Keratinocyte (primary cell): ENCODE results near the gene TMUB1. TPM values are rescaled to one million over a fixed set of nuclear protein-coding genes. Genes with fewer than 3 reads are reported as not detected.
A peak's percentile ranks its signal among the peaks of the same experiment; 100 is the strongest.

Experiments used
- DNase-seq: peaks from one replicate; pipeline ENCODE4 v3.0.0-alpha.2; 2011; ENCODE audit warnings: low read depth, missing footprints, low spot score
- FAIRE-seq: peaks from 2 replicates; lab custom pipeline; 2011; peaks lifted over from hg19 to GRCh38; lab: Jason Lieb, UNC
- H2AFZ ChIP-seq: 2 replicates; pipeline ENCODE4 v1.6.0; 2012; ENCODE audit warnings: low read length, control low read depth, inconsistent platforms; ENCODE audit not compliant: control insufficient read depth
- H3K27ac ChIP-seq: 2 replicates; pipeline ENCODE4 v1.5.1; 2011; ENCODE audit warnings: low read length; ENCODE audit not compliant: control insufficient read depth, insufficient read depth
- H3K27me3 ChIP-seq: 3 replicates; pipeline ENCODE4 v1.6.0; 2011; ENCODE audit warnings: low read length; ENCODE audit not compliant: control insufficient read depth, insufficient read depth; ENCODE audit errors: extremely low read depth
- H3K36me3 ChIP-seq, 2 experiments: 2 replicates in 1 of 2; 3 replicates in 1 of 2; pipeline ENCODE4 v1.5.1; 2011; ENCODE audit warnings: low read length in 2 of 2, mild to moderate bottlenecking in 1 of 2; ENCODE audit not compliant: control insufficient read depth in 2 of 2, insufficient read depth in 2 of 2; ENCODE audit errors: extremely low read depth in 1 of 2
- H3K4me1 ChIP-seq: 3 replicates; pipeline ENCODE4 v1.5.1; 2011; ENCODE audit warnings: low read length; ENCODE audit not compliant: control insufficient read depth, insufficient read depth; ENCODE audit errors: extremely low read depth
- H3K4me2 ChIP-seq: 3 replicates; pipeline ENCODE4 v1.6.0; 2011; ENCODE audit warnings: low read depth, low read length; ENCODE audit not compliant: control insufficient read depth, insufficient read depth; ENCODE audit errors: extremely low read depth
- H3K4me3 ChIP-seq, 3 experiments: fragments of 200-600 bp in 1 of 3; sonication (generic) in 1 of 3; 2 replicates in 2 of 3; 3 replicates in 1 of 3; pipeline ENCODE4 v1.5.1; 2011 to 2016; ENCODE audit warnings: low read length in 3 of 3, mild to moderate bottlenecking in 3 of 3, control low read depth in 2 of 3, inconsistent platforms in 1 of 3, low read depth in 1 of 3, mixed read lengths in 1 of 3, mixed run types in 1 of 3, moderate library complexity in 1 of 3; ENCODE audit not compliant: control insufficient read depth in 2 of 3, insufficient read depth in 2 of 3; ENCODE audit errors: extremely low read depth in 1 of 3
- H3K79me2 ChIP-seq: 2 replicates; pipeline ENCODE4 v1.6.0; 2012; ENCODE audit warnings: low read length; ENCODE audit not compliant: control insufficient read depth, insufficient read depth
- H3K9ac ChIP-seq: 3 replicates; pipeline ENCODE4 v1.6.0; 2011; ENCODE audit warnings: low read length; ENCODE audit not compliant: control insufficient read depth, insufficient read depth; ENCODE audit errors: extremely low read depth
- H3K9me1 ChIP-seq: 3 replicates; pipeline ENCODE4 v1.6.0; 2011; ENCODE audit warnings: low read length; ENCODE audit not compliant: control insufficient read depth, insufficient read depth; ENCODE audit errors: extremely low read depth
- H3K9me3 ChIP-seq: 2 replicates; pipeline ENCODE4 v1.5.1; 2012; ENCODE audit warnings: low read depth, low read length; ENCODE audit not compliant: control insufficient read depth
- H4K20me1 ChIP-seq: 3 replicates; pipeline ENCODE4 v1.6.0; 2011; ENCODE audit warnings: low read length; ENCODE audit not compliant: control insufficient read depth, insufficient read depth; ENCODE audit errors: extremely low read depth
- EZH2 ChIP-seq: IDR thresholded peaks from one replicate; pipeline ENCODE4 v1.6.1; 2012; ENCODE audit warnings: inconsistent platforms, mild to moderate bottlenecking, low read length, moderate library complexity
- dilution Hi-C: fragments of 300-500 bp; cut with MboI; formaldehyde crosslinking; loops from one replicate; pipeline ENCODE4 v1.7.0; 2020; ENCODE audit warnings: low sequenced_read_pairs; ENCODE audit not compliant: extremely low pct_ligation_motif_present
- polyA plus RNA-seq, 5 experiments: library from polyadenylated mRNA; depleted of rRNA in 3 of 5; stranded (reverse) in 3 of 5; stranded (forward) in 1 of 5; unstranded in 1 of 5; fragments of >200 nt; gene quantifications; 1 replicate in 1 of 5; 2 replicates in 3 of 5; 3 replicates in 1 of 5; pipeline versions ENCODE4 v1.2.1 to v1.2.3, GENCODE V29; 2011 to 2012; ENCODE audit warnings: missing spikeins in 2 of 5, low read depth in 1 of 5, low replicate concordance in 1 of 5
- TF ChIP-seq, protein P1 (sequence below), 3 experiments: IDR thresholded peaks in 1 of 3; conservative IDR thresholded peaks in 1 of 3; optimal IDR thresholded peaks in 1 of 3; 2 replicates in 2 of 3; 3 replicates in 1 of 3; pipeline versions ENCODE3 to v1.5.1; 2011; ENCODE audit warnings: low read length in 3 of 3, mild to moderate bottlenecking in 3 of 3, moderate library complexity in 2 of 3, control low read depth in 1 of 3, inconsistent platforms in 1 of 3; ENCODE audit not compliant: insufficient read depth in 2 of 3; ENCODE audit errors: extremely low read depth in 1 of 3

TMUB1 gene
- polyA plus RNA-seq, 1 donor (not counting 4 experiments of a cell fraction or from before 2014, with no cell fraction given), result 12.2 TPM

DNA sequence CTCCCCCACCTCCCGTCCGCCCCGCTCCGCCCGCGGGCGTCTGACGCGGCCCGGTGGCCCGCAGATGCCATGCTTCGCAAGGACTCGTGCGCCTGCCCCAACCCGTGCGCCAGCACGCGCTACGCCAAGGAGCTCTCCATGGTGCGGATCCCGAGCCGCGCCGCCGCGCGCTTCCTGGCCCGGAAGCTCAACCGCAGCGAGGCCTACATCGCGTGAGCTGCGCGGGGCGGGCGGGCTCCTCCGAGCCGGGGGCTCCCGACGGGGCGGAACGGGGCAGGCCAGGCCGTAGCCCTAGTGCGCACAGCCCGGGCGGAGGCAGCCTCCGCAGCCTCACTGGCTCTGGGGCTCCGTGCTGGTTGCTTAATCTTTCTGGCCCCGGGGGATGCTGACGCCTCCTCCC is 32.2 kb downstream of the TMUB1 start:
- H3K4me3 ChIP-seq, result peak overlapping the region in 1 of 3 experiments; percentile 27
- no peak overlapping the region for H3K27ac ChIP-seq
- TF ChIP-seq, protein P1, sequence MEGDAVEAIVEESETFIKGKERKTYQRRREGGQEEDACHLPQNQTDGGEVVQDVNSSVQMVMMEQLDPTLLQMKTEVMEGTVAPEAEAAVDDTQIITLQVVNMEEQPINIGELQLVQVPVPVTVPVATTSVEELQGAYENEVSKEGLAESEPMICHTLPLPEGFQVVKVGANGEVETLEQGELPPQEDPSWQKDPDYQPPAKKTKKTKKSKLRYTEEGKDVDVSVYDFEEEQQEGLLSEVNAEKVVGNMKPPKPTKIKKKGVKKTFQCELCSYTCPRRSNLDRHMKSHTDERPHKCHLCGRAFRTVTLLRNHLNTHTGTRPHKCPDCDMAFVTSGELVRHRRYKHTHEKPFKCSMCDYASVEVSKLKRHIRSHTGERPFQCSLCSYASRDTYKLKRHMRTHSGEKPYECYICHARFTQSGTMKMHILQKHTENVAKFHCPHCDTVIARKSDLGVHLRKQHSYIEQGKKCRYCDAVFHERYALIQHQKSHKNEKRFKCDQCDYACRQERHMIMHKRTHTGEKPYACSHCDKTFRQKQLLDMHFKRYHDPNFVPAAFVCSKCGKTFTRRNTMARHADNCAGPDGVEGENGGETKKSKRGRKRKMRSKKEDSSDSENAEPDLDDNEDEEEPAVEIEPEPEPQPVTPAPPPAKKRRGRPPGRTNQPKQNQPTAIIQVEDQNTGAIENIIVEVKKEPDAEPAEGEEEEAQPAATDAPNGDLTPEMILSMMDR (optimal IDR thresholded peaks at IDR 0.05 in 1 of 3, IDR thresholded peaks at IDR 0.05 in 1 of 3, conservative IDR thresholded peaks at IDR 0.05 in 1 of 3; ENCODE audit: extremely low read depth in 1 of 3, insufficient read depth in 2 of 3, low read length in 3 of 3), result no peak
- TF ChIP-seq EZH2, result no peak
- H3K79me2 ChIP-seq, result no peaks in the 10 kb centered on the region
- H3K9me1 ChIP-seq, result no peaks in the 10 kb centered on the region
- no peaks in the 10 kb centered on the region for H4K20me1 ChIP-seq
- H2AFZ ChIP-seq, result no peak overlapping the region
- no peaks in the 10 kb centered on the region for H3K9me3 ChIP-seq
- peaks cover 3% of the 10 kb centered on the region for H3K4me1 ChIP-seq
- peaks cover 4% of the 10 kb centered on the region for H3K27me3 ChIP-seq
- peak overlapping the region; percentile 16 for H3K4me2 ChIP-seq
- FAIRE-seq (no peak), DNase-seq (no peak)
- H3K36me3 ChIP-seq, result peaks cover 3 to 7% of the 10 kb centered on the region in 2 experiments
- H3K9ac ChIP-seq, result no peak overlapping the region
- dilution Hi-C loops, result no loop called here

DNA sequence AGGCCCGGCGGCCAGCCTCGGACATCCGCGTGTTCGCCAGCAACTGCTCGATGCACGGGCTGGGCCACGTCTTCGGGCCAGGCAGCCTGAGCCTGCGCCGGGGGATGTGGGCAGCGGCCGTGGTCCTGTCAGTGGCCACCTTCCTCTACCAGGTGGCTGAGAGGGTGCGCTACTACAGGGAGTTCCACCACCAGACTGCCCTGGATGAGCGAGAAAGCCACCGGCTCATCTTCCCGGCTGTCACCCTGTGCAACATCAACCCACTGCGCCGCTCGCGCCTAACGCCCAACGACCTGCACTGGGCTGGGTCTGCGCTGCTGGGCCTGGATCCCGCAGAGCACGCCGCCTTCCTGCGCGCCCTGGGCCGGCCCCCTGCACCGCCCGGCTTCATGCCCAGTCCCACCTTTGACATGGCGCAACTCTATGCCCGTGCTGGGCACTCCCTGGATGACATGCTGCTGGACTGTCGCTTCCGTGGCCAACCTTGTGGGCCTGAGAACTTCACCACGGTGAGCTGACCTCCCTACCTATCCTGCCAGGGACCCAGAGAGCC is 34.3 kb downstream of the TMUB1 start:
- Histone ChIP-seq H3K4me1 (peaks cover 3% of the 10 kb centered on the region), H3K4me3 (no peak overlapping the region), H3K9ac (no peak overlapping the region), H3K4me2 (no peak overlapping the region), H4K20me1 (no peaks in the 10 kb centered on the region), H3K36me3 (peaks cover 0 to 9% of the 10 kb centered on the region in 2 experiments), H3K79me2 (no peaks in the 10 kb centered on the region), H3K27ac (no peak overlapping the region), H3K27me3 (peaks cover 4% of the 10 kb centered on the region), H3K9me3 (no peaks in the 10 kb centered on the region), H3K9me1 (no peaks in the 10 kb centered on the region), H2AFZ (no peak overlapping the region)
- DNase-seq, result no peak
- no peak for TF ChIP-seq EZH2
- TF ChIP-seq, protein P1 (optimal IDR thresholded peaks at IDR 0.05 in 1 of 3, IDR thresholded peaks at IDR 0.05 in 1 of 3, conservative IDR thresholded peaks at IDR 0.05 in 1 of 3; ENCODE audit: extremely low read depth in 1 of 3, insufficient read depth in 2 of 3, low read length in 3 of 3), result no peak
- dilution Hi-C loops, result no loop called here
- no peak for FAIRE-seq
